ENCODE results near the gene TAF6.

TAF6 gene

GRCh38 chr7:100119072-100119969, at the start of gene TAF6, which contains the start of gene CNPY4:
Gene TAF6, minus strand, starts transcription at chr7:100119358. Its CDS starts 5,149 bp downstream, at chr7:100114209.
Gene CNPY4, plus strand, starts transcription at chr7:100119634. Its CDS starts 111 bp downstream, at chr7:100119745.
- DNase-seq: peak; percentile 55 to 96 (median 90)

GRCh38 chr7:100167912-100168323, 48.8 kb upstream of the TAF6 start:
- peak in 1 of 56 donors; percentile 13 for DNase-seq

GRCh38 chr7:100166970-100167911, 48.1 kb upstream of the TAF6 start:
- DNase-seq: no peak

- DNase-seq: no peak
These were observed 47.3 kb upstream of the TAF6 start for GRCh38 chr7:100166317-100166940.

DNA sequence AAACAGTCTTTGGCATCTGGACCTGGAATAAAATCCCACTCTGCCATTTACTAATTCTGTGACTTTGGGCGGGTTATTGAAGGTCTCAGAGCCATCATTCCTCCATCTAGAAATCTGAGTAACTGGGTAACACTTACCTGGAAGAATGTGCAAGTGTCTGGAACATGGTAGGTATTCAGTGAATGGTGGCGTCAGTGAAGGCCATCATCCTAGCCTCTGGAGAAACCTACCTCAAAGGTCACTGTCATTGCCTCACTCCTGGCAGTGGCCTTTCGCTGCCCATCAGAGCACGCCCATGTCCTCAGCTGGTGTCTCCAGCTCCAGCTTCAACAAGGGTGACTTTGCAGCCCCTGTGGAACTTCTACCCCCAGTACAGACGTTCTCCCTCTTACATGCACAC, 44.7 kb upstream of the TAF6 start:
- DNase-seq: no peak

DNA sequence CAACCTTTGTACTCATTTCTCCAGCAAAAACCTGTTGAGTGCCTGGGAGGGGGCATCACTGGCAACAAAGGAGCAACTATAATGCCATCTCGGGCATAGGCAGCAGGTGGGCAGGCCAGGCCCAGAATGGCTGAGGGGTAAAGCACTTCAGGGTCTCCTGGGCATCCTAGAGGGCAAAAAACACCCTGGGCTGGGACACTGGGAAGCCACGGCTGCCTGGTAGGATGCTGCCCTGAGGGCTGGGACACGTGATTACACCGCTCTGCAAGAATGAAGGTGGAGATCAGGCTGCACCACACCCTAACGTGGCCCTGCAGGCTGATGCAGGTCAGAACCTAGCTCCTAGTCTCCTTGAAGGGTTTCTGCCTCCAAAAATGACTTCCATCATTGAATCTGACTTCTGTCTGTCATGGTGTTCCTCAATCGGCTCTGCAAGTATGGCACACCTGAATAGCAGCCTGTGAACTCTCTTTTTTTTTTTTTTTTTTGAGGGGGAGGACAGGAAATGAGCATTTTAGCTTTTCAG, 43.9 kb upstream of the TAF6 start:
- no peak for DNase-seq

- DNase-seq: no peak
These were observed 40.9 kb upstream of the TAF6 start for GRCh38 chr7:100160067-100160466.

DNA sequence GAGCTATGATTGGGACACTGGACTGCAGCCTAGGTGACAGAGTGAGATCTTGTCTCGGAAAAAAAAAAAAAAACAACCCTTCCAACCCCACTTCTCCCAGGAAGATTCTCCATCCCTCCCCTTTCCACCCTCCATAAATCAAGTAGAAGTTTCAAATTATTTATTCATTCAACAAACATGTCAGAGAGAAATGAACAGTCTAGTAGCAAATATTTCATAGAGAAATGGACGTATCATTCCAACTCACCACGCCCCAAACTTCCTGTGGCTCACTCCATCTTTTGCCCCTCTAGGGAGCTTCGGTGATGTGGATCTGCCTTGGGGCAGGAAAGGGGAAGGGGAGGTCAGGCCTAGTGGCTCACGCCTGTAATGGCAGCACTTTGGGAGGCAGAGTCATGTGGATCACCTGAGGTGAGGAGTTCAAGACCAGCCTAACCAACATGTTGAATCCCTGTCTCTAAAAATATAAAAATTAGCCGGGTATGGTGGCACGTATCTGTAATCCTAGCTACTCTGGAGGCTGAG, 40.0 kb upstream of the TAF6 start:
- no peak for DNase-seq

- DNase-seq: peak; percentile 51 to 95 (median 80)
These were observed 39.3 kb upstream of the TAF6 start, which contains the start of gene TRAPPC14 for GRCh38 chr7:100158229-100159098. Gene TRAPPC14, minus strand, starts transcription at chr7:100158723. Its CDS starts 224 bp downstream, at chr7:100158499.

DNA sequence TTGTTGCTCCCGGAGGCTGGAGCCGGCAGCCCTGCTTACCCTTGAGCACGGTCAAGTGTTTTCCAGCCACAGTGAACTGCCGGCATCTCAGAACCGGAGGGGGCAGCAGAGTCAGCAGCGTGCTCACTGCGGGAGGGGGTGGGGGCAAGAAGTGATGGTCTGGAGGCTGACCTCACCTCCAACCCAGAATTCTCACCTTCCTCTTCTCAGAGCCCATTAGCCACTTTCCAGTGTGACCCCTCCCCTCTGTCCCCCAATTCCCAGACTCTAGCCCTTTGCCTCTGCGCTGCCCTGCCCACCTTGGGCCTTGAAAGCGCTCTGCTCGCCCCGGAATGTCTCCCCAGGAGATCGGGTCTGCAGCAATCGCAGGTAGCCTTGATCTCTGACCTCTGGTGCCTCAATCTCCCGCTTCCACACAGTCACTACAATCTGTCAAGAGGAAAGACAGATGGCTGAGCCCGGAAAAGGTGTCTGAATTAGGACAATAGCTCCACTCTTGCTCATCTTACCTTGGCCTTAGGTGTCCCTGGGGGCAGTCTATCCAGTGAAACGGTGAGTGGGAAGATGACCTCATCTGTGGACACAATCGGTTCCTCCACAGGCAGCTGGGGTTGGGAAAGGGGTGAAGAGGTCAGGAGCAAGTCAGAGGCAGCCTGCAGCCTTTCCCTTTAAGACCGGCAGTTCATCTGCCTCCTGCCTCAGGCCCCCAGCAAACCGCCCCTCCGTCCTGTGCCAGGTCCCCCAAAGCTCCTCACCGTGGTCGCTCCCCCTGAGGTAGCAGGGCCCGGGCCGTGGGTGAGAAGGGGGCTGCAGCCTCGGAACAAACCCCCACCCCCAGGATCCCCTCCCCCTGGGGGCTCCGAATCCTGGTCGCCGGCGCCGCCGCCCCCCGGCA, 38.4 kb upstream of the TAF6 start:
- peak in 1 of 56 donors; percentile 25 for DNase-seq

DNA sequence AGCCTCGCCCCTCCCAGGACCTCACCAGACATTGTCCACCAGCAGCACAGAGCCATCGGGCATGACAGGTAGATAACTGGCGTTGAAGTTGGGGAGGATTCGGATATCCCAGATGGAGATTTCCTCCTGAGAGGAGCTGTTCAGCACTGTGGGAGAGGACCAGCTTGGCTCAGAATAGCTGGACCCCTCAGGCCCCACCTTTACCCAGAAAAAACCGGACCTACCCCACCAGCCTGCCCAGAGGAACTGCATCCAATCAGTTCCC, 37.8 kb upstream of the TAF6 start:
- no peak for DNase-seq

GRCh38 chr7:100156331-100157068, 37.3 kb upstream of the TAF6 start:
- DNase-seq: no peak

GRCh38 chr7:100155553-100156317, 36.6 kb upstream of the TAF6 start:
- DNase-seq: no peak

DNA sequence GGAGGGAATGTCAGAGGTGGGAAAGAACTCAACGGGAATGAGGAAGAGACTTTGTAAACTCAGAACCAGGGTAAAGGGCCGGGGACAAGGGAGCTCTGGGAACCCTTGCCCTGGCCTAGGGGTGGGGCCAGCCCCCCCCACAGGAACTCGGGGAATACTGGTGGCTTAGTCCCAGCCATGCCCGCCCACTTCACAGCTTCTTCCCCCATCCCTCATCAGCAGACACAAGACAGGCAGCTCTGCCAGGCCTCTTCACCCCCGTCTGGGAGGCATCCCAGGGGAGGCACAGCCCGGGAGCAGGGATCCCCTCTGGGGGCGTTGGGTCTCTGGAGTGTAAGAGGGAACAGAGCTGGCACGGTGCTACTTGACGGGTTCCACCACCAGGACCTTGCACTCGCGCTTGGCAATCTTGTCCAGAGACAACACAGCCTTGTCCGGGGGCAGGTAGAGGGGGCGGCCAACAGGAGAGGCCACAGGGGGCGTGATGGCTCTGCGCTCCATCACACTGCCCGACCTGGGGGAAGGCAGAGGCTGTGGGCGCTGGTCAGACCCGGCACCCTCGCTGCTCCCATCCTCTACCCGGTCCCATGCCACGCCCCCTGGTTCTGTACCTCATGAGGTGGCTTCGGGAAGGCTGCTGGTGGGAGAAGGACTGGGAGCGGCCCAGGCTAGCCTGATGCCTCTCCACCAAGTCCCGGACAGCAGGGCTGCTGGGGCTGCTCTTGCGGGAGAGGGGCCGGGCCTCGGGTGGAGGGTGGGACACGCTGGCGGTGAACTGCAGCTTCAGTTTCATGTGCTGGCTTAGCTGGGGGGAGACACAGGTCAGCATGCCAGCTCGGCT, 35.7 kb upstream of the TAF6 start:
- DNase-seq: no peak

DNA sequence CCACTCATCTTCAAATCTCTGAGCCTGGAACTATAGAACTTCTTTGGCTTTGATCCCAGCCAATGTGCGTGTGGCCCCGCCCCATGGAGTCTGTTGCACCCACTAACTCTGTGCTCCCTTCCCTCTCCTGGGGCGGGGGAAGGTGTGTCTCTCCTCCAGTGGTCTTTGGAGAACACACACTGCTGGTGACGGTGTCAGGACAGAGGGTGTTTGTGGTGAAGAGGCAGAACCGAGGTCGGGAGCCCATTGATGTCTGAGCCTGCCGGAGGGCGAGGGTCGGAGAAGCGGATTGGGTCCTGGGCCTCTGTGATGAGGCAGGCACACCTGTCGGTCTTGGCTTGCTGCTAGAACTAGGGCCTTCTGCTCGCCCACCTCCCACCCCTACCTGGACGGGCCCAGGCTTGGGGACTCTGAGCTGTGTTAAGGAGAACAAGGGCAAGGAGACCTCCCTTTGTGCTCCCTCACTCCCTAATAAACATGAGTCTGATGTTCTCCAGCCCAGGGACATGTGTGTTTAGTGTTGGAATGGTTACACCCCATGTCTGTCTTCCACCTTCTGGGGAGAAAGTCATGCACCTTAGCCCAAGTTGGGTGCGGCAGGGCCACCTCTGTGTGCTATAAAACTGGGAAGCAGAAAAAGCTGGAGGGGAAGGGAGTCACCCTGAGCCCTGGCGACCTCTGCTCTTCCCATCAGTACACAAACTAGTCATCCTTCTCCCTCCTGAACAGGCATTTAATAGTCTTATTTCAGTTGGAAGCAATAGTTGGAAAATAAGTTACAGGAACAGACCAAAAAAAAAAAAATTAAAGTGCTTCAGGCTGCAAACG, 34.8 kb upstream of the TAF6 start:
- no peak for DNase-seq
